OCI-LY3 (cell line): ENCODE data around the gene ANP32D.

Experiments used
- EZH2phosphoT487 ChIP-seq: fragments of 200-600 bp; shearing (Covaris generic); IDR thresholded peaks from 2 replicates; pipeline ENCODE4 v1.6.1; 2018; ENCODE audit warnings: antibody characterized with exemption, mixed run types, low read depth
- TF ChIP-seq, protein P1 (sequence below): fragments of 200-600, 300-600 bp; sonication (generic); IDR thresholded peaks from 2 replicates; pipeline ENCODE4 v1.5.1; 2014; ENCODE audit warnings: antibody characterized with exemption, low read length, low read depth

DNA sequence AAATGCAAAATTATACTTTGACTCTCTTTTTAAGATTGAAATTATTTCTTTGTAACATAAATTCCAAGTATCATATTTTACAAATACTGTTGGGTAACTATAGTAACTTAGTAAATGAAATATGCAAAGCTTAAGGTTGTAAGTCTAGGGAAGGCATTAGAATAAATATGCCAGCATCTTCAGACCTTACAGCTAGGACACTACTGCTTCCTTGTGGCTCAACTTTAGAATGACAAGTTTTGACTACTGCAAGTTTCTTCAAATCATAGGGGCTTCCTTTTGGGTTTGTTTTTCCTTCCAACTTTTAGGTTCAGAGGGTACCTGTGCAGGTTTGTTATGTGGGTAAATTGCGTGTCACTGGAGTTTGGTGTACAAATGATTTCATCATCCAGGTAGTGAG is 17.7 kb upstream of the ANP32D start:
- TF ChIP-seq, protein P1, sequence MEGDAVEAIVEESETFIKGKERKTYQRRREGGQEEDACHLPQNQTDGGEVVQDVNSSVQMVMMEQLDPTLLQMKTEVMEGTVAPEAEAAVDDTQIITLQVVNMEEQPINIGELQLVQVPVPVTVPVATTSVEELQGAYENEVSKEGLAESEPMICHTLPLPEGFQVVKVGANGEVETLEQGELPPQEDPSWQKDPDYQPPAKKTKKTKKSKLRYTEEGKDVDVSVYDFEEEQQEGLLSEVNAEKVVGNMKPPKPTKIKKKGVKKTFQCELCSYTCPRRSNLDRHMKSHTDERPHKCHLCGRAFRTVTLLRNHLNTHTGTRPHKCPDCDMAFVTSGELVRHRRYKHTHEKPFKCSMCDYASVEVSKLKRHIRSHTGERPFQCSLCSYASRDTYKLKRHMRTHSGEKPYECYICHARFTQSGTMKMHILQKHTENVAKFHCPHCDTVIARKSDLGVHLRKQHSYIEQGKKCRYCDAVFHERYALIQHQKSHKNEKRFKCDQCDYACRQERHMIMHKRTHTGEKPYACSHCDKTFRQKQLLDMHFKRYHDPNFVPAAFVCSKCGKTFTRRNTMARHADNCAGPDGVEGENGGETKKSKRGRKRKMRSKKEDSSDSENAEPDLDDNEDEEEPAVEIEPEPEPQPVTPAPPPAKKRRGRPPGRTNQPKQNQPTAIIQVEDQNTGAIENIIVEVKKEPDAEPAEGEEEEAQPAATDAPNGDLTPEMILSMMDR = peak; percentile 42
- no peak for TF ChIP-seq EZH2phosphoT487
